ENCODE data around the gene FPR2. TPM values are rescaled to one million over a fixed set of nuclear protein-coding genes. Genes with fewer than 3 reads are reported as not detected.

Gene FPR2
- total RNA-seq, 1 experiment from 2014 or later: not detected

GRCh38 chr19:51722492-51722891 lies 38.5 kb upstream of the FPR2 start:
- POLR2A ChIA-PET (ENCODE audit: unreplicated experiment): no interaction called here
- no peak for TF ChIP-seq EZH2 (IDR thresholded peaks at IDR 0.05; ENCODE audit: low read depth)
- BruUV-seq (replicated peaks): no TSS peak
- Histone ChIP-seq H3K4me3 (no peak overlapping the region), H3F3A (ENCODE audit: insufficient read depth, low read depth) (no peaks in the 10 kb centered on the region), H3K36me3 (ENCODE audit: low read depth) (no peaks in the 10 kb centered on the region), H3K9me3 (ENCODE audit: insufficient read depth, low read depth) (no peaks in the 10 kb centered on the region), H3K27ac (no peak overlapping the region), H3K79me2 (ENCODE audit: low read depth) (no peaks in the 10 kb centered on the region), H3K4me2 (no peak overlapping the region), H3K4me1 (replicated peaks; ENCODE audit: insufficient read depth) (no peaks in the 10 kb centered on the region), H3K27me3 (ENCODE audit: insufficient read depth, low read depth) (peaks cover 80% of the 10 kb centered on the region), H4K20me1 (ENCODE audit: insufficient read depth) (peaks cover 2% of the 10 kb centered on the region; the same call in 1 of the 2 replicates), H2AFZ (no peak overlapping the region), H3K9me2 (ENCODE audit: insufficient read depth) (no peaks in the 10 kb centered on the region)
- CTCF ChIA-PET: no interaction called here
- intact Hi-C loops (cut with micrococcal nuclease; ENCODE audit: unreplicated experiment): no loop called here
- DNase-seq: no peak

GRCh38 chr19:51724543-51724942 lies 36.4 kb upstream of the FPR2 start:
- intact Hi-C loops (cut with micrococcal nuclease; ENCODE audit: unreplicated experiment): no loop called here
- no TSS peak for BruUV-seq (replicated peaks)
- ChIA-PET CTCF (no interaction called here), POLR2A (ENCODE audit: unreplicated experiment) (no interaction called here)
- Histone ChIP-seq H2AFZ (no peak overlapping the region), H3K27ac (no peak overlapping the region), H3K4me3 (no peak overlapping the region), H3K4me1 (replicated peaks; ENCODE audit: insufficient read depth) (no peaks in the 10 kb centered on the region), H3K9me2 (ENCODE audit: insufficient read depth) (no peaks in the 10 kb centered on the region), H4K20me1 (ENCODE audit: insufficient read depth) (no peaks in the 10 kb centered on the region), H3K4me2 (no peak overlapping the region), H3K36me3 (ENCODE audit: low read depth) (no peaks in the 10 kb centered on the region), H3K27me3 (ENCODE audit: insufficient read depth, low read depth) (peaks cover 85% of the 10 kb centered on the region), H3K9me3 (ENCODE audit: insufficient read depth, low read depth) (no peaks in the 10 kb centered on the region), H3K79me2 (ENCODE audit: low read depth) (no peaks in the 10 kb centered on the region), H3F3A (ENCODE audit: insufficient read depth, low read depth) (no peaks in the 10 kb centered on the region)
- TF ChIP-seq EZH2 (IDR thresholded peaks at IDR 0.05; ENCODE audit: low read depth) (no peak), CTCF (conservative IDR thresholded peaks at IDR 0.05) (no peak)
- no peak for DNase-seq

- Histone ChIP-seq H3K4me2 (no peak overlapping the region), H3K9me2 (ENCODE audit: insufficient read depth) (no peaks in the 10 kb centered on the region), H2AFZ (no peak overlapping the region), H3K4me3 (no peak overlapping the region), H3K79me2 (ENCODE audit: low read depth) (no peaks in the 10 kb centered on the region), H3K4me1 (replicated peaks; ENCODE audit: insufficient read depth) (no peaks in the 10 kb centered on the region), H3K27ac (no peak overlapping the region), H3F3A (ENCODE audit: insufficient read depth, low read depth) (no peaks in the 10 kb centered on the region), H4K20me1 (ENCODE audit: insufficient read depth) (no peaks in the 10 kb centered on the region), H3K27me3 (ENCODE audit: insufficient read depth, low read depth) (peaks cover 88% of the 10 kb centered on the region), H3K36me3 (ENCODE audit: low read depth) (no peaks in the 10 kb centered on the region), H3K9me3 (ENCODE audit: insufficient read depth, low read depth) (no peaks in the 10 kb centered on the region)
- ChIA-PET CTCF (no interaction called here), POLR2A (ENCODE audit: unreplicated experiment) (interaction anchor here (0.6 kb wide), 1 partner anchor 17 kb away, joined by 32 read pairs; no protein-coding TSS in a partner anchor)
- BruUV-seq (replicated peaks): no TSS peak
- no peak for DNase-seq
- TF ChIP-seq EZH2 (IDR thresholded peaks at IDR 0.05; ENCODE audit: low read depth) (no peak), CTCF (conservative IDR thresholded peaks at IDR 0.05) (no peak)
- intact Hi-C loops (cut with micrococcal nuclease; ENCODE audit: unreplicated experiment): no loop called here
Observed at GRCh38 chr19:51726049-51726448, 34.9 kb upstream of the FPR2 start.

GRCh38 chr19:51727349-51727880 lies 33.6 kb upstream of the FPR2 start:
- Histone ChIP-seq H3K9me2 (ENCODE audit: insufficient read depth) (no peaks in the 10 kb centered on the region), H3K4me1 (replicated peaks; ENCODE audit: insufficient read depth) (no peaks in the 10 kb centered on the region), H3F3A (ENCODE audit: insufficient read depth, low read depth) (no peaks in the 10 kb centered on the region), H4K20me1 (ENCODE audit: insufficient read depth) (no peaks in the 10 kb centered on the region), H3K79me2 (ENCODE audit: low read depth) (no peaks in the 10 kb centered on the region), H3K4me2 (no peak overlapping the region), H3K4me3 (no peak overlapping the region), H3K9me3 (ENCODE audit: insufficient read depth, low read depth) (no peaks in the 10 kb centered on the region), H2AFZ (no peak overlapping the region), H3K36me3 (ENCODE audit: low read depth) (no peaks in the 10 kb centered on the region), H3K27me3 (ENCODE audit: insufficient read depth, low read depth) (peaks cover 89% of the 10 kb centered on the region), H3K27ac (no peak overlapping the region)
- CTCF ChIA-PET: no interaction called here
- TF ChIP-seq CTCF (conservative IDR thresholded peaks at IDR 0.05) (no peak), EZH2 (IDR thresholded peaks at IDR 0.05; ENCODE audit: low read depth) (no peak)
- POLR2A ChIA-PET (ENCODE audit: unreplicated experiment): no interaction called here
- intact Hi-C loops (cut with micrococcal nuclease; ENCODE audit: unreplicated experiment): no loop called here
- BruUV-seq (replicated peaks): no TSS peak
- DNase-seq: peak in 1 of 2 experiments; percentile 50

All from PC-9 (cell line).